ENCODE measurements around the gene PPP1R7.
A peak's percentile ranks its signal among the peaks of the same experiment; 100 is the strongest.
"Not testable (repeated sequence)": the region's sequence is repeated elsewhere in the genome, so short reads cannot be mapped to it uniquely, and the experiment has no call there.

PPP1R7 gene

GRCh38 chr2:241149925-241150659 is at the start of gene PPP1R7:
Gene PPP1R7 (plus strand): TSS chr2:241150467. CDS start chr2:241150496, 29 bp downstream.
- DNase-seq (ENCODE audit: low read depth, low spot score) = peak; percentile 98

DNA sequence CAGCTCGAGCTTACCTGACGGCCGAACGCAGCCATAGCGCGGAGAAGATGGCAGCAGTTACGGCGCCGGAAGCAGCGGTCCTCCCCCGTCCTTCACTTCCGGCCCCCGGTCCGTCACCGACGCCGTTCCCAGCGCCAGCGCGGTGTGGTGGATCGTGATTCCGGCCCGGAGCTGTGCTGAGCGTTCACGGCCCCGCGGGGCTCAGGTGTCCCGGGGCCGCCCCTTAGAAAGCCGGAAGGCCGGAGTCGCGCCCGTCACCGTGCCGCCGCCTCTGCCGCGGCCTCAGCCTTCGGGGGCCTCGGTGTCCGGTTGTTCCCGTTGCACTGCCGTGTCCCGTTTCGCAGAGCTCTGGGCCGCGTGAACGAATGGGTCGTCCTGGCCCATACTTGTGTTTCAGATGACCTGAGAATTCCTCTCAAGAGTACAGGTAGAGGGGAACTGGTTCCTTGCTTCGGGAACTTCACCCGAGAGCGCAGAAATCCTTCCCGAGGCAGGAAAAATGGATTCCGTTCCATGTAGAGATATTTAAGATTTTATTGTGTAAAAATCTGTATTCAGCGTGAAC is 47.9 kb upstream of the PPP1R7 start, which contains the start of gene MTERF4:
Gene MTERF4, minus strand, starts transcription at position 49 of the 565 bp plus-strand sequence. Its CDS starts 14 bp downstream, at position 35.
- peak; percentile 95 for DNase-seq (ENCODE audit: low read depth, low spot score)

GRCh38 chr2:241103176-241103595 is 47.1 kb upstream of the PPP1R7 start:
- DNase-seq (ENCODE audit: low read depth, low spot score) = no peak

DNA sequence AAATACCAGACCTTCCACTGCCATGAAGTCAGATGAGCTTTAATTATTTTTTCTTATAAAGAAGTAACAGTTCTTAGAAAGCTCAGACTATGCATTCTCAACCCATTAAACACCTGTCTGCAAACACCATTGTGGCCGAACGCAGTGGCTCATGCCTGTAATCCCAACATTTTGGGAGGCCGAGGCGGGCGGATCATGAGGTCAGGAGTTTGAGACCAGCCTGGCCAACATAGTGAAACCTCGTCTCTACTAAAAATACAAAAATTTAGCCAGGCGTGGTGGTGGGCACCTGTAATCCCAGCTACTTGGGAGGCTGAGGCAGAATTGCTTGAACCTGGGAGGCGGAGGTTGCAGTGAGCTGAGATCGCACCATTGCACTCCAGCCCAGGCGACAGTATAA is 45.7 kb upstream of the PPP1R7 start:
- DNase-seq (ENCODE audit: low read depth, low spot score) = not testable (repeated sequence)

DNA sequence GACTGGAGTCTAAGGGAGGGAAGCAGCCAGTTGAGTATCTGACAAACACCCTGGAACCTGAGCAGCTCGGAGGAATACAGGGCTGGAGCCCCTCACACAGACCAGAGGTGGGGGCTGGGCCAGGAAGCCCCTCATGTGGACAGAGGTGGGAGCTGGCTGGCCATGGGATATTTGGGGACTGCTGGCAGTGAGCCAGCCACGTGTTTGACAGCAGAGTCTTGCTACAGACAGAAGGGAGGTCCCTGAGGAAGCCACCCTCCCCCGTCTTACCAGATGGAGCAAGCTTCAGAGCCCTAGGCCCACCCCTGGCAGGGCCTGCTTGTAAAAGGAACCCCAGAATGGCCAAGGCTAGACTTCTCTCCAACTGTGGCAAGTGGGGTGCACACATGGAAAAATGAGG is 44.6 kb upstream of the PPP1R7 start:
- DNase-seq (ENCODE audit: low read depth, low spot score) = no peak

DNA sequence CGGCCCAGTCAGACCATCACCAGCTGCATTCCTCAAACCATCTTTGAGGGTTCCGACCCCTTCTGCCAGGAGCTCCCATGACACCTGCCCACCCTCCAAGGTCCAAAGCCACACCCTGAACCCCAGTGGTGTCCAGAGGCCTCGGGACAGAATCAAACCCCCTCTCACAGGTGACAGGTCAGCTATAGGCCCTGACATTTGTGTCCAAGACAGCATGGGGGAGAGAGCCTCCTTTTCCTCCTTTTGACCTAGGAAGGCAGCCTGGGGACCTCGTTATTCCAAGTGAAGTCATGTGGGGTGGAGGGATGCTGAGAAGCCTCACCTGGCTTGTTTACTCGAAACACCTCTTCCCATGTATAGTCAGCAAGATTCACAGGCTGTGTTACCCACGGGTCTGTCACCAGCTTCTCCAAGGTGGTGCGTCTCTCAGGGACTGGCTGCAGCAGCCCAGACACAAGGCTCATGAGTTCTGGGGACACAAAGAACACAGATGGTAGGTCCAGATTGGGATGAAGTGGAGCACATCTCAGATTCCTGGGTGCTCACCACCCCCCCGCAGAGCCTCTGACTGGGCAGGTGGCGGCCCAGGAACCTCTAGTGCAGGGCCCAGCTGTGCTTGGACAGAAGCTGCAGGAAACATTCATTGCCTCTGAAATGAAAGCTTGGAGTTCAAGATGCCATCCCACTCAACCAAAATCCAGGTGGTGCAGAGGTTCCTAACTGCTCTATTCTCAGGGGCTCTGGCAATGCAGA is 43.1 kb upstream of the PPP1R7 start:
- no peak for DNase-seq (ENCODE audit: low read depth, low spot score)

GRCh38 chr2:241108271-241109209 is 41.7 kb upstream of the PPP1R7 start:
- DNase-seq (ENCODE audit: low read depth, low spot score) = no peak

- no peak for DNase-seq (ENCODE audit: low read depth, low spot score)
These were observed 40.8 kb upstream of the PPP1R7 start for GRCh38 chr2:241109210-241110088.

- DNase-seq (ENCODE audit: low read depth, low spot score) = no peak
These were observed 40.1 kb upstream of the PPP1R7 start for GRCh38 chr2:241110089-241110606.

DNA sequence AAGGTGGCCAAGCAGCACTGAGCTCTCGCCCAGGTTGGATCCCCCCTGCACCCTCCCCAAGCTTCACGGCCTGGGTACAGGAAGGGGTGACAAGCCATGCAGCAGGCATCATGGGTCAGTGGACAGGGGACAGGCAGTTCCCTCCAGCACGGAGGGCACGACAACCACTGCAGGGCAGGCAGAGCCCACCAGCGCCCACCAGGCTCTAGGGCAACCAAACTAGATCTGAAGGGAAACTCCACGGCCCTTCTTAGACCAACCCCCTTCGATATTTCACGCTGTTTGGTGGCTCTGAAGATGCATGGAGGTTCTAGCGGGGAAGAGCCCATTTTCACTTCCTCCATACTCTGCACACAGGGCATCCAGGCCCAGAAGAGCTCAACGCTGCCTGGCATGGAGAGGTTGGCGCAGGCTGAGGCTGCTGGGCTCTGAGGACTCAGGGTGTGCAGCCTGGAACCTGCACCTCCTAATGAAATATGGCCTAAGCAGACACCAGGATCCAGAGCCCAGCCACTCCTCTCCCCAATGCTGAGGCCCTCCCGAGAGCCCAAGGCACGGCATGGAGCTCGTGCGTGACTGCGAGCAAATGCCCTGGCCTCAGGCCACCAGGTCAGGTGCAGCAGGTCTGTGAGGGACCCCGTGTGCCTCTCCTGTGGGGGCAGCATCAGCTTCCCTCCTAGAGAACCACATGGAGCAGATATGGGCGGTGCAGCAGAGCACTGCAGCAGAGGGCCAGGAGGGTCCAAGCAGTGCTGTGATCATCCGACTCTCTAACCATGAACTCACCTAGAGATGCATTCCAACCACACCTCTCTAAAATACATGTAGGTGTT is 39.4 kb upstream of the PPP1R7 start:
- no peak for DNase-seq (ENCODE audit: low read depth, low spot score)

GRCh38 chr2:241111440-241111805 is 38.8 kb upstream of the PPP1R7 start:
- no peak for DNase-seq (ENCODE audit: low read depth, low spot score)

DNA sequence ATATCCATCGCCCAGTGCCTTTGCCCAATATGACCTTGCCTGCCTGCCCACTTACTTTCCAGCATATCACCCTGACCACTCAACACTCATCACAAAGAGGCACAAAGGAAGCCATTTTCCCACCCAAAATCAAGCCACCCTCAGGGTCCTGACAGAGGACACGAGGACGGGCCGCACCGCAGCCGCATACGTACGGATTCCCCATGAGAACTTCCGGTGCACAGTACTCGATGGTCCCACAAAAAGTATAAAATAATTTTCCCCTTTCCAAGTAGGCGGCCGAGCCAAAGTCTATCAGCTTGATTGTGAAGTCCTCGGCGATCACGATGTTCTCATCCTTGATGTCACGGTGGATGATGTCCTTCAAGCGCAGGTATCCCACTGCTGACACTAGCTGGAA is 38.2 kb upstream of the PPP1R7 start:
- DNase-seq (ENCODE audit: low read depth, low spot score) = no peak

- no peak for DNase-seq (ENCODE audit: low read depth, low spot score)
These were observed 37.7 kb upstream of the PPP1R7 start for GRCh38 chr2:241112592-241112991.

DNA sequence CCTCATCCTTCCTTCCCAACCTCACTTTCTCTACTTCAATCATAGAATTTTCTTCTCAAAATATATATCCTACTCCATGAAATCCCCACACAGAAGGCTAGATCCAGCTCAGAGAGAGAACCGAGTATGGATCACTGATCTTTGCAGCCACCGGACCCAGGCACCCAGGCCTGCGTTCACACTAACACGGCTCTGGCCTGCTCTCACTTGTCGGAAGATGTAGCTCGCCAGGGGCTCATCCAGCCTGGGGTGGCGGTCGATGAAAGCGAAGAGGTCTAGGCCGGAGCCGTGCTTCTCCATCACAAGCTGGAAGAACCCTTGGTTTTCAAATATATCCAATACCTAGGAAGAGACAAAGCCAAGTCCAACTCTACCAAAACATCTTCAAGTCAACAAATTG is 35.4 kb upstream of the PPP1R7 start:
- DNase-seq (ENCODE audit: low read depth, low spot score) = no peak

GRCh38 chr2:241115361-241115760 is 34.9 kb upstream of the PPP1R7 start:
- peak; percentile 2 for DNase-seq (ENCODE audit: low read depth, low spot score)

- DNase-seq (ENCODE audit: low read depth, low spot score) = no peak
These were observed 33.4 kb upstream of the PPP1R7 start for GRCh38 chr2:241116606-241117560.

DNA sequence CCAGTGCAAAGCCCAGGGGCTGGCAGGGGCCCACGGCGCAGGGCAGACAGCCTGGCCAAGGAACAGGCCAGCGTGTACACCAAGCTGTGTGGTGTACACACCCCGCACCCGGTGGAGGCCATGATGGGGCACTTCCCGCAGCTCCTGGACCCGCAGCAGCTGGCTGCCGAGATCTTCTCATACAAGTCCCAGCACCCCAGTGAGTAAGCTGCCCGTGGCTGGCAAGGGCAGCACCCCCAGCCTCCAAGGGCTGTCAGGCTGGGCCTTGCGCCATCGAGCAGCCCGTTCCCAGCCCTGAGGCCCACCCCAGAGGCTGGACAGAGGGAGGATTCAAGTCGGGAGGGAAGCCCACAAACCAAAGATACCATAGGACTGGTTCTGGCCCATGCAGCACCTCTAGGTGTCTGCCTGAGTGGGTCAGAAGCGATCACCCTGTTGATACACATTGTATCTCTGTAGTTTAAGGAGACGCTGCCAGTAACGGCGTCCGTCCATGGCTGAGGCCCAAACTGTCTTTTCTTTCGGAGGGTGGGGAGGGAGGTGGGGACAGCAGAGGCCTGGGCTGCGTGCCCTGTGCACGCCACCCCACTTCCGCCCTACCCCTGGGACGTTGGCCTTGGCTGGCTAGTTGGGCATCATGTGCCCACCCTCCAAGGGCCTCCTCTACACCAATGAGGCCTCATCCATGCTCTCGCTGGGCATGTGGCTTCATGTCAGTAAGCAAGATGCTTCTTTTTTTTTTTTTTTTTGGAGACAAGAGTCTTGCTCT is 31.3 kb upstream of the PPP1R7 start:
- DNase-seq (ENCODE audit: low read depth, low spot score) = no peak
